ENCODE results near the gene CDHR2.

The CDHR2 gene

DNA sequence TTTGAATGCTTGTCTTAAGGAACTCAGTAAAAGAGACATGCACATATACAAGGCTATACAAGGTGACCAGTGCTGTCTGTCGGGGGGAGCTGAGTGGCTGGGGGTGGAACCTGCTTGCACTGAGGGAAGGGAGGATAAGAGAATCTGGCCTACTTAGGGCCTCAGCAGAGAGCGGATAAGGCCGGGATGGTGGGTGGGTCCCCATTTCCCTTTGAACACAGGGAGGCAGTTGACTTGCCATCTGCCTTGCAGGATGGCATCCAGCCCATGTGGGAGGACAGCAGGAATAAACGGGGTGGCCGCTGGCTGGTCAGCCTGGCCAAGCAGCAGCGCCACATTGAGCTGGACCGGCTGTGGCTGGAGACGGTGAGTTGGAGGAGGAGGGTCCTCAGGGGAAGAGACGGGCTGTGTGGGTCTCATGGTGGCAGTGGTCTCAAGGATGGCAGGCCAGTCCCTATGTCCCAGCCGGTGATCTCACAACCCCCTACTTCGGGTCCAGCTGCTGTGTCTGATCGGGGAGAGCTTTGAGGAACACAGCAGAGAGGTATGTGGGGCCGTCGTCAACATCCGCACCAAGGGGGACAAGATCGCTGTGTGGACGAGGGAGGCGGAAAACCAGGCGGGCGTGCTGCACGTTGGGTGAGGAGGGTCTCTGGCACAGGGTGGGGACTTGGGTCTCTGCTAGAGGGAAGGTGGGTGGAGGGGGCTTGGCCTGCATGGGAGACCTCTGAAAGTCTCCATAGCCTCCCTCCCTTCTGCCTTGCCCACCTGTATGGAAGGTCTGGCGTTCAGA lies 95.9 kb downstream of the CDHR2 start:
- no peak for DNase-seq

Measured in kidney glomerular epithelial cell (primary cell).